HepG2 (cell line): ENCODE results near the gene SMYD5. TPM values are rescaled to one million over a fixed set of nuclear protein-coding genes. Genes with fewer than 3 reads are reported as not detected.

ENCODE experiments used
- AKNA ChIP-seq: sonication (generic); formaldehyde crosslinking; IDR thresholded peaks from 2 replicates; pipeline ENCODE4 v1.4.0; 2020; ENCODE audit warnings: missing genetic modification reagents, borderline replicate concordance
- CBX2 ChIP-seq, 2 experiments: fragments of 200-600 bp in 1 of 2; sonication (generic); formaldehyde crosslinking in 1 of 2; IDR thresholded peaks; 2 replicates each; pipeline versions ENCODE4 v1.7.0 to v1.8.1; 2018 to 2022; ENCODE audit warnings: low read depth in 2 of 2, low read length in 1 of 2, mild to moderate bottlenecking in 1 of 2, missing genetic modification reagents in 1 of 2
- HDAC1 ChIP-seq: sonication (generic); formaldehyde crosslinking; IDR thresholded peaks from 2 replicates; pipeline ENCODE4 v1.5.1; 2020; ENCODE audit warnings: mild to moderate bottlenecking, missing genetic modification reagents
- HIC2 ChIP-seq: sonication (generic); formaldehyde crosslinking; IDR thresholded peaks from 2 replicates; pipeline ENCODE4 v1.9.0; 2022; ENCODE audit warnings: low read depth, missing genetic modification reagents
- HNRNPH1 ChIP-seq: fragments of 200-400 bp; formaldehyde crosslinking; optimal IDR thresholded peaks from 2 replicates; pipeline ENCODE3; 2017; ENCODE audit warnings: mild to moderate bottlenecking, low read depth, low read length
- KDM5B ChIP-seq: sonication (generic); formaldehyde crosslinking; IDR thresholded peaks from 2 replicates; pipeline ENCODE4 v1.4.0; 2020; ENCODE audit warnings: missing genetic modification reagents, mild to moderate bottlenecking, borderline replicate concordance
- SPEN ChIP-seq: sonication (generic); formaldehyde crosslinking; IDR thresholded peaks from 2 replicates; pipeline ENCODE4 v1.5.1; 2020; ENCODE audit warnings: low read depth, mild to moderate bottlenecking, missing genetic modification reagents
- ZBTB8A ChIP-seq: sonication (generic); formaldehyde crosslinking; IDR thresholded peaks from 2 replicates; pipeline ENCODE4 v1.4.0; 2020; ENCODE audit warnings: mild to moderate bottlenecking, low read depth, missing genetic modification reagents, borderline replicate concordance
- ZFP82 ChIP-seq: sonication (generic); formaldehyde crosslinking; IDR thresholded peaks from 2 replicates; pipeline ENCODE4 v1.5.1; 2020; ENCODE audit warnings: mild to moderate bottlenecking, missing genetic modification reagents, borderline replicate concordance
- ZFX ChIP-seq: sonication (generic); formaldehyde crosslinking; IDR thresholded peaks from 2 replicates; pipeline ENCODE4 v1.4.0; 2020; ENCODE audit warnings: mild to moderate bottlenecking, low read depth, missing genetic modification reagents, moderate library complexity
- ZNF136 ChIP-seq: sonication (generic); formaldehyde crosslinking; IDR thresholded peaks from 2 replicates; pipeline ENCODE4 v1.8.1; 2022; ENCODE audit warnings: low read depth, mild to moderate bottlenecking, moderate library complexity, missing genetic modification reagents
- ZNF230 ChIP-seq: sonication (generic); formaldehyde crosslinking; IDR thresholded peaks from 2 replicates; pipeline ENCODE4 v1.4.0; 2020; ENCODE audit warnings: mild to moderate bottlenecking, missing genetic modification reagents
- ZNF367 ChIP-seq: sonication (generic); formaldehyde crosslinking; IDR thresholded peaks from 2 replicates; pipeline ENCODE4 v1.4.0; 2020; ENCODE audit warnings: missing genetic modification reagents, borderline replicate concordance
- ZNF598 ChIP-seq: sonication (generic); formaldehyde crosslinking; IDR thresholded peaks from 2 replicates; pipeline ENCODE4 v1.5.1; 2020; ENCODE audit warnings: mild to moderate bottlenecking, missing genetic modification reagents, borderline replicate concordance
- polyA plus RNA-seq, 8 experiments: library from polyadenylated mRNA; depleted of rRNA in 3 of 8; stranded (reverse) in 7 of 8; unstranded in 1 of 8; fragments of >200 nt; fragmentation: Illumina TruSeq in 4 of 8; extraction: Trizol in 4 of 8; gene quantifications; 2 replicates each; pipeline versions ENCODE4 v1.2.1 to v1.2.3, GENCODE V29; 2011 to 2016; ENCODE audit warnings: low read depth in 4 of 8, missing spikeins in 1 of 8, mixed read lengths in 1 of 8; ENCODE audit not compliant: insufficient read depth in 1 of 8
- total RNA-seq, 5 experiments: library from RNA; depleted of rRNA; stranded (reverse); fragments of >200 nt; fragmentation: Illumina TruSeq; extraction: Trizol; gene quantifications; 2 replicates each; pipeline ENCODE4 v1.2.3, GENCODE V29; 2016; ENCODE audit warnings: low read depth in 1 of 5
- TF ChIP-seq, protein P1 (sequence below): sonication (generic); formaldehyde crosslinking; IDR thresholded peaks from 2 replicates; pipeline ENCODE4 v1.5.1; 2020; ENCODE audit warnings: mild to moderate bottlenecking, missing genetic modification reagents, moderate library complexity

The SMYD5 gene
- total and polyA plus RNA-seq, 2 of the 13 experiments (the other 11 are each of a cell fraction or from before 2014, with no cell fraction given): 55.8 to 70.4 TPM

DNA sequence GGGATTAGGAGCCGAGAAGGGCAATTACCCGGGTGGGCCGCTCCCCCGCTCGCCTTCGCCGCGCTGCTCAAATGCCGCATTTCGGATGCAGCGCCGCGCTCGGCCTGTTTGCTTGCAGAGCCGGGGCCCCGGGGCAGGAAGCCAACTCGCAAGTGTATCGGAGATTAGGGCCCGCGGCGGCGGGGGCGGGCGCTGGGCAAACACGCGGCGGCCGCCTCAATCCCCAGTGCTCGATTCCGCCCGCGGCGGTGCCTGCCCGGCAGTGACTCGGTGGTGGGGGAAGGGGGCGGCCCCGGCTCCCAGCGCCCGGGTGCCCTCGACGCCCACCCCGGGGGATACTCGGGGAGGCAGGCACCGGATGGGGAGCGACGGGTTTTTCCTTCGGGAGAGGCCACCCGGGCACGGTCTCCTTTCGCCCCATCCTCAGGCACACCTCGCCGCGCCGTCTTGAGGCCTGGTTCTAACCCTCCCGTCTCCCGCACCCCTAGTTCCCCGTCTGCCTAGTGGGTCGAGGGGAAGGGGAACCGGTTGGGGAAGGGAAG, 38.3 kb upstream of the SMYD5 start (continued):
- TF ChIP-seq, protein P1, sequence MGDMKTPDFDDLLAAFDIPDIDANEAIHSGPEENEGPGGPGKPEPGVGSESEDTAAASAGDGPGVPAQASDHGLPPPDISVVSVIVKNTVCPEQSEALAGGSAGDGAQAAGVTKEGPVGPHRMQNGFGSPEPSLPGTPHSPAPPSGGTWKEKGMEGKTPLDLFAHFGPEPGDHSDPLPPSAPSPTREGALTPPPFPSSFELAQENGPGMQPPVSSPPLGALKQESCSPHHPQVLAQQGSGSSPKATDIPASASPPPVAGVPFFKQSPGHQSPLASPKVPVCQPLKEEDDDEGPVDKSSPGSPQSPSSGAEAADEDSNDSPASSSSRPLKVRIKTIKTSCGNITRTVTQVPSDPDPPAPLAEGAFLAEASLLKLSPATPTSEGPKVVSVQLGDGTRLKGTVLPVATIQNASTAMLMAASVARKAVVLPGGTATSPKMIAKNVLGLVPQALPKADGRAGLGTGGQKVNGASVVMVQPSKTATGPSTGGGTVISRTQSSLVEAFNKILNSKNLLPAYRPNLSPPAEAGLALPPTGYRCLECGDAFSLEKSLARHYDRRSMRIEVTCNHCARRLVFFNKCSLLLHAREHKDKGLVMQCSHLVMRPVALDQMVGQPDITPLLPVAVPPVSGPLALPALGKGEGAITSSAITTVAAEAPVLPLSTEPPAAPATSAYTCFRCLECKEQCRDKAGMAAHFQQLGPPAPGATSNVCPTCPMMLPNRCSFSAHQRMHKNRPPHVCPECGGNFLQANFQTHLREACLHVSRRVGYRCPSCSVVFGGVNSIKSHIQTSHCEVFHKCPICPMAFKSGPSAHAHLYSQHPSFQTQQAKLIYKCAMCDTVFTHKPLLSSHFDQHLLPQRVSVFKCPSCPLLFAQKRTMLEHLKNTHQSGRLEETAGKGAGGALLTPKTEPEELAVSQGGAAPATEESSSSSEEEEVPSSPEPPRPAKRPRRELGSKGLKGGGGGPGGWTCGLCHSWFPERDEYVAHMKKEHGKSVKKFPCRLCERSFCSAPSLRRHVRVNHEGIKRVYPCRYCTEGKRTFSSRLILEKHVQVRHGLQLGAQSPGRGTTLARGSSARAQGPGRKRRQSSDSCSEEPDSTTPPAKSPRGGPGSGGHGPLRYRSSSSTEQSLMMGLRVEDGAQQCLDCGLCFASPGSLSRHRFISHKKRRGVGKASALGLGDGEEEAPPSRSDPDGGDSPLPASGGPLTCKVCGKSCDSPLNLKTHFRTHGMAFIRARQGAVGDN: peak; percentile 94
- TF ChIP-seq HDAC1: peak; percentile 48; the same call in 1 of the 2 replicates
- TF ChIP-seq ZBTB8A (CRISPR knock-in tag): no peak
- no peak for TF ChIP-seq CBX2 (IDR thresholded peaks at IDR 0.05; ENCODE audit: low read depth, low read length)
- TF ChIP-seq CBX2 (CRISPR knock-in tag; IDR thresholded peaks at IDR 0.05; ENCODE audit: low read depth): peak; percentile 79; the same call in 1 of the 2 replicates
- TF ChIP-seq ZNF367 (CRISPR knock-in tag): no peak
- no peak for TF ChIP-seq AKNA (CRISPR knock-in tag)
- TF ChIP-seq ZFP82: peak; percentile 84; the same call in 1 of the 2 replicates
- no peak for TF ChIP-seq ZNF230 (CRISPR knock-in tag)
- TF ChIP-seq HNRNPH1: no peak
- no peak for TF ChIP-seq ZNF136 (CRISPR knock-in tag)
- TF ChIP-seq SPEN (CRISPR knock-in tag): peak; percentile 43
- TF ChIP-seq HIC2 (CRISPR knock-in tag): no peak
- peak; percentile 57; the same call in 1 of the 2 replicates for TF ChIP-seq KDM5B (CRISPR knock-in tag)
- TF ChIP-seq ZNF598 (CRISPR knock-in tag): no peak
- peak; percentile 63 for TF ChIP-seq ZFX (CRISPR knock-in tag)
